A549 (cell line): ENCODE results near the gene PCDHA6. TPM values are rescaled to one million over a fixed set of nuclear protein-coding genes. Genes with fewer than 3 reads are reported as not detected.

Experiments used
- ATAC-seq, 2 experiments: fragments of 200-7000 bp in 1 of 2; fragments of >200 bp in 1 of 2; cut with Nextera tagmentation in 1 of 2; cut with Tn5 transposase in 1 of 2; 3 replicates each; pipeline versions ENCODE4 v1.8.0 to v1.9.1; 2018 to 2020; ENCODE audit warnings: mild to moderate bottlenecking in 1 of 2, moderate library complexity in 1 of 2
- CTCF ChIA-PET: fragments of 300-600 bp; sonication (Branson Sonifier 250); formaldehyde crosslinking; extraction: SDS; loops from one replicate; lab custom pipeline; 2021; ENCODE audit warnings: antibody characterized with exemption, inconsistent platforms; lab: Yijun Ruan, JAX
- POLR2A ChIA-PET: fragments of 350-600 bp; formaldehyde crosslinking; extraction: SDS; loops from one replicate; lab custom pipeline; 2021; ENCODE audit warnings: antibody characterized with exemption, inconsistent platforms; lab: Yijun Ruan, JAX
- DNase-seq, 2 experiments: peaks; one replicate each; pipeline versions ENCODE4 v3.0.0 to v3.0.0-alpha.2; 2011 to 2016; ENCODE audit warnings: low read depth in 1 of 2, low spot score in 1 of 2
- FAIRE-seq: peaks from 2 replicates; lab custom pipeline; 2011; peaks lifted over from hg19 to GRCh38; lab: Jason Lieb, UNC
- H3K27ac ChIP-seq, 2 experiments: fragments of >200 bp; sonication (Bioruptor Twin); formaldehyde crosslinking; 3 replicates each; pipeline ENCODE4 v1.5.1; 2016 to 2017
- H3K4me1 ChIP-seq: fragments of >200 bp; sonication (Bioruptor Twin); formaldehyde crosslinking; 3 replicates; pipeline ENCODE4 v1.6.1; 2016
- H3K4me2 ChIP-seq: fragments of >200 bp; sonication (Bioruptor Twin); formaldehyde crosslinking; 3 replicates; pipeline ENCODE4 v1.6.1; 2016
- H3K4me3 ChIP-seq: fragments of >200 bp; sonication (Bioruptor Twin); formaldehyde crosslinking; 3 replicates; pipeline ENCODE4 v1.5.1; 2016
- H3K9me3 ChIP-seq: fragments of >200 bp; sonication (Bioruptor Twin); formaldehyde crosslinking; 3 replicates; pipeline ENCODE4 v1.6.1; 2016
- ATOH8 ChIP-seq: fragments of 250-450 bp; sonication (Bioruptor Pico); IDR thresholded peaks from 2 replicates; pipeline ENCODE4 v1.5.0; 2020; ENCODE audit warnings: low read depth, mild to moderate bottlenecking, moderate library complexity
- BCL3 ChIP-seq: fragments of >200 bp; sonication (Bioruptor Twin); formaldehyde crosslinking; IDR thresholded peaks from 3 replicates; pipeline ENCODE4 v1.6.1; 2016
- CBX2 ChIP-seq: fragments of 200-600 bp; sonication (generic); IDR thresholded peaks from 2 replicates; pipeline ENCODE4 v1.6.1; 2016; ENCODE audit warnings: low read depth, mild to moderate bottlenecking, borderline replicate concordance
- CEBPB ChIP-seq, 2 experiments: fragments of >200 bp in 1 of 2; sonication (Bioruptor Twin) in 1 of 2; formaldehyde crosslinking in 1 of 2; IDR thresholded peaks; 2 replicates each; pipeline ENCODE4 v1.6.1; 2012 to 2016
- CHD2 ChIP-seq: fragments of 150-350 bp; IDR thresholded peaks from 2 replicates; pipeline ENCODE4 v1.6.1; 2014; ENCODE audit warnings: low read length; ENCODE audit not compliant: partially characterized antibody
- FOSB ChIP-seq: fragments of 250-450 bp; sonication (Bioruptor Pico); IDR thresholded peaks from 2 replicates; pipeline ENCODE4 v1.5.0; 2020; ENCODE audit warnings: mild to moderate bottlenecking, moderate library complexity
- FOSL2 ChIP-seq, 2 experiments: fragments of 450-650 bp in 1 of 2; fragments of >200 bp in 1 of 2; sonication (Bioruptor Twin) in 1 of 2; formaldehyde crosslinking; IDR thresholded peaks; 2 replicates each; pipeline versions ENCODE4 v1.5.0 to v1.6.1; 2016 to 2020; ENCODE audit warnings: mild to moderate bottlenecking in 1 of 2, moderate library complexity in 1 of 2
- GATA3 ChIP-seq: IDR thresholded peaks from 2 replicates; pipeline ENCODE4 v1.6.1; 2012; ENCODE audit warnings: borderline replicate concordance
- HOXB13 ChIP-seq: fragments of 250-450 bp; sonication (Bioruptor Pico); IDR thresholded peaks from 2 replicates; pipeline ENCODE4 v1.5.0; 2020; ENCODE audit warnings: low read depth, mild to moderate bottlenecking, moderate library complexity
- HOXB5 ChIP-seq: fragments of 250-450 bp; sonication (Bioruptor Pico); IDR thresholded peaks from 2 replicates; pipeline ENCODE4 v1.5.0; 2020; ENCODE audit warnings: mild to moderate bottlenecking, moderate library complexity
- JUNB ChIP-seq: fragments of >200 bp; sonication (Bioruptor Twin); formaldehyde crosslinking; IDR thresholded peaks from 2 replicates; pipeline ENCODE4 v1.6.1; 2016
- KDM1A ChIP-seq: fragments of 200-600 bp; sonication (generic); IDR thresholded peaks from 2 replicates; pipeline ENCODE4 v1.6.1; 2016; ENCODE audit warnings: low read depth, mild to moderate bottlenecking
- MAZ ChIP-seq: fragments of 150-350 bp; IDR thresholded peaks from 2 replicates; pipeline ENCODE4 v1.6.1; 2014; ENCODE audit warnings: antibody characterized with exemption, low read depth, low read length, borderline replicate concordance
- NFE2L2 ChIP-seq: fragments of 150-350 bp; conservative IDR thresholded peaks from 2 replicates; pipeline ENCODE4 v1.6.1; 2014; ENCODE audit warnings: low read length
- PHF8 ChIP-seq: fragments of 200-600 bp; sonication (generic); IDR thresholded peaks from 2 replicates; pipeline ENCODE4 v1.6.1; 2016; ENCODE audit warnings: low read depth, mild to moderate bottlenecking, antibody characterized with exemption, moderate library complexity, borderline replicate concordance
- RAD21 ChIP-seq, 2 experiments: fragments of >200 bp in 1 of 2; sonication (Bioruptor Twin) in 1 of 2; formaldehyde crosslinking in 1 of 2; IDR thresholded peaks in 1 of 2; conservative IDR thresholded peaks in 1 of 2; 2 replicates in 1 of 2; 3 replicates in 1 of 2; pipeline ENCODE4 v1.6.1; 2012 to 2018; ENCODE audit warnings: inconsistent platforms in 1 of 2
- RARB ChIP-seq: fragments of 250-450 bp; sonication (Bioruptor Pico); IDR thresholded peaks from 2 replicates; pipeline ENCODE4 v1.8.0; 2021; ENCODE audit warnings: mild to moderate bottlenecking, moderate library complexity
- RNF2 ChIP-seq: fragments of 200-600 bp; sonication (generic); IDR thresholded peaks from 2 replicates; pipeline ENCODE4 v1.6.1; 2016; ENCODE audit warnings: low read depth, mild to moderate bottlenecking, antibody characterized with exemption, moderate library complexity, borderline replicate concordance
- SREBF2 ChIP-seq: fragments of 450-650 bp; IDR thresholded peaks from 2 replicates; pipeline ENCODE4 v1.6.1; 2014; ENCODE audit warnings: mild to moderate bottlenecking, moderate library complexity
- ZC3H11A ChIP-seq: fragments of 450-650 bp; IDR thresholded peaks from 2 replicates; pipeline ENCODE4 v1.6.1; 2014; ENCODE audit warnings: antibody characterized with exemption, mild to moderate bottlenecking
- ZNF302 ChIP-seq: fragments of 250-450 bp; sonication (Bioruptor Pico); IDR thresholded peaks from 2 replicates; pipeline ENCODE4 v1.9.0; 2021; ENCODE audit warnings: inconsistent platforms, mild to moderate bottlenecking, moderate library complexity
- WGBS: methylation state at CpG from one replicate; pipeline ENCODE4 v1.1.6; 2017; ENCODE audit errors: missing lambda C conversion rate; 5-methylcytosine and 5-hydroxymethylcytosine counted together
- polyA plus RNA-seq, 4 experiments: library from polyadenylated mRNA; depleted of rRNA in 3 of 4; stranded (reverse); fragments of >200 nt; fragmentation: RNase III in 1 of 4; extraction: RNeasy Plus Mini Kit Qiagen cat#74134 plus additional on column Dnase treatment in 1 of 4; gene quantifications; 2 replicates in 3 of 4; 3 replicates in 1 of 4; pipeline ENCODE4 v1.2.3, GENCODE V29; 2011 to 2017
- TF ChIP-seq, protein P1 (sequence below): fragments of 200-600 bp; sonication (generic); IDR thresholded peaks from 2 replicates; pipeline ENCODE4 v1.6.1; 2016; ENCODE audit warnings: antibody characterized with exemption, mild to moderate bottlenecking, moderate library complexity
- TF ChIP-seq, protein P2 (sequence below): IDR thresholded peaks from 2 replicates; pipeline ENCODE4 v1.6.1; 2012

The PCDHA6 gene
- polyA plus RNA-seq, 2 of the 4 experiments (the other 2 are of a cell fraction): 0.04 to 0.16 TPM

DNA sequence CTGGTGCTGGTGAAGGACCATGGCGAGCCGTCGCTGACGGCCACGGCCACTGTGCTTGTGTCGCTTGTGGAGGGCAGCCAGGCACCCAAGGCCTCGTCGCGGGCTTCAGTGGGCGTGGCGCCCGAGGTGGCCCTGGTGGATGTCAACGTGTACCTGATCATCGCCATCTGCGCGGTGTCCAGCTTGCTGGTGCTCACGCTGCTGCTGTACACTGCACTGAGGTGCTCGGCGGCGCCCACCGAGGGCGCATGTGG, 30.2 kb downstream of the PCDHA6 start:
- POLR2A ChIA-PET: no interaction called here
- Histone ChIP-seq H3K4me2 (no peak overlapping the region), H3K9me3 (peaks cover 18% of the 10 kb centered on the region), H3K4me1 (no peaks in the 10 kb centered on the region), H3K4me3 (no peak overlapping the region), H3K27ac (no peak overlapping the region)
- 77% methylated on average over 12 of the region's 22 CpGs for WGBS
- CTCF ChIA-PET: no interaction called here
- ATAC-seq: no peak
- no peak for TF ChIP-seq HOXB13 (CRISPR knock-in tag)
- TF ChIP-seq CHD2: no peak
- no peak for TF ChIP-seq CEBPB (IDR thresholded peaks at IDR 0.05)
- no peak for TF ChIP-seq ATOH8 (CRISPR knock-in tag)
- no peak for TF ChIP-seq FOSB
- TF ChIP-seq, protein P1, sequence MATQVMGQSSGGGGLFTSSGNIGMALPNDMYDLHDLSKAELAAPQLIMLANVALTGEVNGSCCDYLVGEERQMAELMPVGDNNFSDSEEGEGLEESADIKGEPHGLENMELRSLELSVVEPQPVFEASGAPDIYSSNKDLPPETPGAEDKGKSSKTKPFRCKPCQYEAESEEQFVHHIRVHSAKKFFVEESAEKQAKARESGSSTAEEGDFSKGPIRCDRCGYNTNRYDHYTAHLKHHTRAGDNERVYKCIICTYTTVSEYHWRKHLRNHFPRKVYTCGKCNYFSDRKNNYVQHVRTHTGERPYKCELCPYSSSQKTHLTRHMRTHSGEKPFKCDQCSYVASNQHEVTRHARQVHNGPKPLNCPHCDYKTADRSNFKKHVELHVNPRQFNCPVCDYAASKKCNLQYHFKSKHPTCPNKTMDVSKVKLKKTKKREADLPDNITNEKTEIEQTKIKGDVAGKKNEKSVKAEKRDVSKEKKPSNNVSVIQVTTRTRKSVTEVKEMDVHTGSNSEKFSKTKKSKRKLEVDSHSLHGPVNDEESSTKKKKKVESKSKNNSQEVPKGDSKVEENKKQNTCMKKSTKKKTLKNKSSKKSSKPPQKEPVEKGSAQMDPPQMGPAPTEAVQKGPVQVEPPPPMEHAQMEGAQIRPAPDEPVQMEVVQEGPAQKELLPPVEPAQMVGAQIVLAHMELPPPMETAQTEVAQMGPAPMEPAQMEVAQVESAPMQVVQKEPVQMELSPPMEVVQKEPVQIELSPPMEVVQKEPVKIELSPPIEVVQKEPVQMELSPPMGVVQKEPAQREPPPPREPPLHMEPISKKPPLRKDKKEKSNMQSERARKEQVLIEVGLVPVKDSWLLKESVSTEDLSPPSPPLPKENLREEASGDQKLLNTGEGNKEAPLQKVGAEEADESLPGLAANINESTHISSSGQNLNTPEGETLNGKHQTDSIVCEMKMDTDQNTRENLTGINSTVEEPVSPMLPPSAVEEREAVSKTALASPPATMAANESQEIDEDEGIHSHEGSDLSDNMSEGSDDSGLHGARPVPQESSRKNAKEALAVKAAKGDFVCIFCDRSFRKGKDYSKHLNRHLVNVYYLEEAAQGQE: no peak
- TF ChIP-seq JUNB: no peak
- TF ChIP-seq RARB (CRISPR knock-in tag): no peak
- no peak for TF ChIP-seq RNF2
- TF ChIP-seq GATA3: no peak
- no peak for TF ChIP-seq ZNF302 (CRISPR knock-in tag)
- TF ChIP-seq ZC3H11A: no peak
- no peak for TF ChIP-seq CBX2
- TF ChIP-seq, protein P2, sequence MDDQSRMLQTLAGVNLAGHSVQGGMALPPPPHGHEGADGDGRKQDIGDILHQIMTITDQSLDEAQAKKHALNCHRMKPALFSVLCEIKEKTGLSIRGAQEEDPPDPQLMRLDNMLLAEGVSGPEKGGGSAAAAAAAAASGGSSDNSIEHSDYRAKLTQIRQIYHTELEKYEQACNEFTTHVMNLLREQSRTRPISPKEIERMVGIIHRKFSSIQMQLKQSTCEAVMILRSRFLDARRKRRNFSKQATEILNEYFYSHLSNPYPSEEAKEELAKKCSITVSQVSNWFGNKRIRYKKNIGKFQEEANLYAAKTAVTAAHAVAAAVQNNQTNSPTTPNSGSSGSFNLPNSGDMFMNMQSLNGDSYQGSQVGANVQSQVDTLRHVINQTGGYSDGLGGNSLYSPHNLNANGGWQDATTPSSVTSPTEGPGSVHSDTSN: no peak
- TF ChIP-seq KDM1A: no peak
- no peak for TF ChIP-seq MAZ
- TF ChIP-seq, all 56 proteins: peak for 0
- DNase-seq (no peak), FAIRE-seq (no peak)

DNA sequence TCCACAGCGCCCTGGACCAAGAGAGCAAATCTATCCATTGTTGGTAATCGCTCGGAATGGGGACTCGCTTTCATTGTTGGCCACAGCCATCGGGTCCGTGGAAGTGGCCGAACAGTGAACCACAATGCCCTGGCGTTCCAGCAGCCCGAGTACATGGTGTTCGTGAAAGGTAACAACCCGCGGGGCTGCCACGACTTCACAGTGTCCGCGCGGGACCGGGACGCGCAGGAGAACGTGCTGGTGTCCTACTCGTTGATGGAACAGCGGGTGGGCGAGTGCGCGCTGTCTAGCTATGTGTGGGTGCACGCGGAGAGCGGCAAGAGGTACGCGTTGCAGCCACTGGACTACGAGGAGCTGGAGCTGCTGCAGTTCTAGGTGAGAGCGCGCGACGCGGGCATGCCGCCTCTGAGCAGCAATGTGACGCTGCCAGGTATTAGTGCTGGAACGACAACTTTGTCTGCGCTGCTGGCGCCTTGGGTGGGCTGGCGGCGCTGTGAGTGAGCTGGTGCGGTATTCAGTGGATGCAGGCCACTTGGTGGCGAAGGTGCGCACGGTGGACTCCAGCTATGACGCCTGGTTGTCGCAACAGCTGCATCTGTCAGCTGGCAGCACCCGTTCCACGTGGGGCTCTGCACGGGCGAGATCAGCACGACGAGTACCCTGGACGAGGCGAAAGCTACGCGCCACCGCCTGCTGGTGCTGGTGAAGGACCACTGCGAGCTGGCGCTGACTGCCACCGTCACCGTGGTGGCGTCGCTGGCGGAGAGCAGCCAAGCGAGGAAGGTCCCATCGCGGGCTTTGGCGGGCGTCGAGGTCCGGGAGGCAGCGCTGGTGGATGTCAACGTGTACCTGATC, 34.9 kb downstream of the PCDHA6 start:
- no peak overlapping the region for H3K4me2 ChIP-seq
- no peak for DNase-seq
- TF ChIP-seq FOSL2 (IDR thresholded peaks at IDR 0.05): no peak
- no peak for TF ChIP-seq FOSL2 (CRISPR knock-in tag; IDR thresholded peaks at IDR 0.05)
- no peak for TF ChIP-seq HOXB5 (CRISPR knock-in tag)
- TF ChIP-seq RARB (CRISPR knock-in tag): no peak
- TF ChIP-seq PHF8: no peak
- no peak for TF ChIP-seq RNF2
- no peak for TF ChIP-seq SREBF2
- TF ChIP-seq BCL3: no peak
- TF ChIP-seq HOXB13 (CRISPR knock-in tag): no peak
- no peak for TF ChIP-seq NFE2L2
- TF ChIP-seq RAD21 (conservative IDR thresholded peaks at IDR 0.05 in 1 of 2, IDR thresholded peaks at IDR 0.05 in 1 of 2): no peak
- TF ChIP-seq, all 56 proteins: peak for 0
- WGBS: 83% methylated on average over 72 of the region's 76 CpGs
- POLR2A ChIA-PET: no interaction called here
- Histone ChIP-seq H3K4me1 (no peaks in the 10 kb centered on the region), H3K27ac (no peak overlapping the region), H3K4me3 (no peak overlapping the region), H3K9me3 (peaks cover 16% of the 10 kb centered on the region; the same call in 2 of the 3 replicates)
- CTCF ChIA-PET: interaction anchor here (0.8 to 3.7 kb wide), 5 partner anchors 8 to 361 kb away, joined by 3 to 18 read pairs (median 3); partner anchors contain the start of gene PCDHB14
- FAIRE-seq (no peak), ATAC-seq (no peak)
